ENCODE data around the gene CPT1C. TPM values are rescaled to one million over a fixed set of nuclear protein-coding genes. Genes with fewer than 3 reads are reported as not detected.

CPT1C gene
- total and polyA plus RNA-seq, 2 of the 8 experiments (the other 6 are each of a cell fraction or from before 2014, with no cell fraction given), result 79.6 to 91.8 TPM

DNA sequence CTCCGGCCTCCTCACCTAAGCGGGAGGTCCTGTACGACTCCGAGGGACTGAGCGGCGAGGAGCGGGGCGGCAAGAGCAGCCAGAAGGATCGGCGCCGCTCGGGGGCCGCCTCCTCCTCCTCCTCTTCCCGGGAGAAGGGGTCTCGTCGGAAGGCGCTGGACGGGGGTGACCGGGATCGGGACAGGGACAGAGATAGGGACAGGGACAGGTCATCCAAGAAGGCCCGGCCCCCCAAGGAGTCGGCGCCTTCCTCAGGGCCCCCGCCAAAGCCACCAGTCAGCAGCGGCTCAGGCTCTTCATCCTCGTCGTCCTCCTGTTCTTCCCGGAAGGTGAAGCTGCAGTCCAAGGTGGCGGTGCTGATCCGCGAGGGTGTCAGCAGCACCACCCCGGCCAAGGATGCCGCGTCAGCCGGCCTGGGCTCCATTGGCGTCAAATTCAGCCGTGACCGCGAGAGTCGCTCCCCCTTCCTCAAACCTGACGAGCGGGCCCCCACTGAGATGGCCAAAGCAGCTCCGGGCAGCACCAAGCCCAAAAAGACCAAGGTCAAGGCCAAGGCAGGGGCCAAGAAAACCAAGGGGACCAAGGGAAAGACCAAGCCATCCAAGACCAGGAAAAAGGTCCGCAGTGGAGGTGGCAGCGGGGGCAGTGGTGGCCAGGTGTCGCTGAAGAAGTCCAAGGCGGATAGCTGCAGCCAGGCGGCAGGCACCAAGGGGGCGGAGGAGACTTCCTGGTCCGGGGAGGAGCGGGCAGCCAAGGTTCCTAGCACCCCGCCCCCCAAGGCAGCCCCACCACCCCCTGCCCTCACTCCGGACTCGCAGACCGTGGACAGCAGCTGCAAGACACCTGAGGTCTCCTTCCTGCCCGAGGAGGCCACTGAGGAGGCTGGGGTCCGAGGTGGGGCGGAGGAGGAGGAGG is 38.1 kb upstream of the CPT1C start:
- Histone ChIP-seq H3K36me3 (ENCODE audit: control insufficient read depth in 2 of 4, insufficient read depth in 4 of 4, low read length in 3 of 4) (peaks cover 13 to 69% (median 40%) of the 10 kb centered on the region in 4 experiments; a peak in 7 of 8 replicates), H2BK12ac (ENCODE audit: low read depth, low read length) (no peak overlapping the region), H2BK120ac (replicated peaks; ENCODE audit: low read depth, low read length) (no peak overlapping the region), H2BK5ac (ENCODE audit: low read depth, low read length) (no peak overlapping the region), H3K27me3 (replicated peaks in 1 of 4; ENCODE audit: control insufficient read depth in 3 of 4, extremely low read depth in 1 of 4, insufficient read depth in 3 of 4, low read length in 3 of 4) (no peaks in the 10 kb centered on the region), H3K4me1 (replicated peaks in 1 of 4; ENCODE audit: control insufficient read depth in 3 of 4, insufficient read depth in 4 of 4, low read length in 3 of 4) (peaks cover 0 to 14% (median 5%) of the 10 kb centered on the region in 4 experiments; a peak in 4 of 7 replicates), H3K9ac (replicated peaks in 1 of 4; ENCODE audit: extremely low read depth in 1 of 4, low read depth in 3 of 4, low read length in 3 of 4) (no peak overlapping the region), H3K23me2 (ENCODE audit: low read depth, low read length) (no peaks in the 10 kb centered on the region), H3K14ac (ENCODE audit: insufficient read length) (no peak overlapping the region), H2AFZ (ENCODE audit: low read length) (no peak overlapping the region), H3K56ac (replicated peaks; ENCODE audit: insufficient read length, low read depth, low read length) (no peak overlapping the region), H2BK20ac (ENCODE audit: low read length) (no peak overlapping the region), H4K5ac (ENCODE audit: insufficient read length, low read depth, low read length) (no peak overlapping the region), H3K4ac (replicated peaks; ENCODE audit: insufficient read length, low read depth, low read length) (no peak overlapping the region), H3K9me3 (ENCODE audit: insufficient read depth in 2 of 2, low read depth in 1 of 2, low read length in 1 of 2) (no peaks in the 10 kb centered on the region), H2BK15ac (ENCODE audit: low read length) (no peak overlapping the region), H3K4me3 (ENCODE audit: extremely low read depth in 1 of 4, insufficient read depth in 2 of 4, low read depth in 3 of 4, low read length in 4 of 4) (no peak overlapping the region), H3K18ac (ENCODE audit: extremely low read depth, low read length) (no peak overlapping the region), H3K4me2 (ENCODE audit: insufficient read depth in 1 of 2, low read depth in 2 of 2, low read length in 2 of 2) (no peak overlapping the region), H3K23ac (ENCODE audit: insufficient read length) (no peak overlapping the region), H3K79me2 (ENCODE audit: control insufficient read depth in 1 of 2, insufficient read depth in 2 of 2, low read length in 2 of 2) (no peaks in the 10 kb centered on the region; a peak in 1 of 4 replicates), H4K91ac (replicated peaks; ENCODE audit: insufficient read length, low read length) (no peak overlapping the region), H3K79me1 (ENCODE audit: low read depth, low read length) (peaks cover 7% of the 10 kb centered on the region; the same call in 1 of the 2 replicates), H2AK5ac (ENCODE audit: low read depth, low read length) (no peak overlapping the region), H4K8ac (ENCODE audit: extremely low read depth, insufficient read depth, low read length) (peak overlapping the region; percentile 4; the same call in 1 of the 2 replicates), H4K20me1 (replicated peaks in 1 of 2; ENCODE audit: control insufficient read depth in 1 of 2, insufficient read depth in 2 of 2, low read length in 2 of 2) (peaks cover 6 to 17% of the 10 kb centered on the region in 2 experiments), H3K27ac (ENCODE audit: low read depth, low read length) (no peak overlapping the region)
- ChIA-PET POLR2A (ENCODE audit: partially characterized antibody) (interaction anchor here (0.9 to 18.0 kb wide), 3 partner anchors 9 to 60 kb away, joined by 4 to 275 read pairs (median 236); partner anchors contain the start of genes PRMT1, RRAS and SCAF1), CTCF (ENCODE audit: partially characterized antibody) (no interaction called here)
- DNase-seq (ENCODE audit: low read depth in 1 of 2, low spot score in 2 of 2) (no peak), FAIRE-seq (no peak)
- WGBS, 2 experiments (ENCODE audit: extremely low coverage in 1 of 2, insufficient coverage in 1 of 2, insufficient read length in 1 of 2, insufficient replicate concordance in 2 of 2, low coverage in 1 of 2, low lambda C conversion rate in 2 of 2, missing lambda C conversion rate in 1 of 2), result 96% methylated on average over 27 of the region's 58 CpGs; no CpG with 5 or more reads in 1 of the 2 experiments
- TF ChIP-seq RBBP5 (IDR thresholded peaks at IDR 0.05; ENCODE audit: borderline replicate concordance, low read depth, low read length), result no peak
- no peak for TF ChIP-seq KDM4A (IDR thresholded peaks at IDR 0.05; ENCODE audit: low read depth, low read length, severe bottlenecking)
- TF ChIP-seq SUZ12 (IDR thresholded peaks at IDR 0.05; ENCODE audit: low read length), result no peak
- no peak for TF ChIP-seq CHD2 (IDR thresholded peaks at IDR 0.05; ENCODE audit: low read length)
- no peak for TF ChIP-seq CREB1 (IDR thresholded peaks at IDR 0.05)
- no peak for TF ChIP-seq CBX8 (IDR thresholded peaks at IDR 0.05; ENCODE audit: borderline replicate concordance, low read depth, low read length)
- TF ChIP-seq TCF12 (IDR thresholded peaks at IDR 0.05; ENCODE audit: low read depth, low read length), result no peak
- no peak for TF ChIP-seq BCL11A (IDR thresholded peaks at IDR 0.05; ENCODE audit: low read depth in 2 of 2, low read length in 2 of 2)
- no peak for TF ChIP-seq EGR1 (IDR thresholded peaks at IDR 0.05; ENCODE audit: borderline replicate concordance, low read depth, low read length)
- TF ChIP-seq ZNF274 (IDR thresholded peaks at IDR 0.05; ENCODE audit: borderline replicate concordance, extremely low read depth, low read length), result no peak
- no peak for TF ChIP-seq SIX5 (IDR thresholded peaks at IDR 0.05; ENCODE audit: low read depth, low read length)
- no peak for TF ChIP-seq NANOG (IDR thresholded peaks at IDR 0.05; ENCODE audit: insufficient read depth, low read depth, low read length, poor library complexity, severe bottlenecking)
- no peak for TF ChIP-seq JUND (IDR thresholded peaks at IDR 0.05; ENCODE audit: low read length)

All from H1 (cell line).